ENCODE data around the gene PLXNA3. TPM values are rescaled to one million over a fixed set of nuclear protein-coding genes. Genes with fewer than 3 reads are reported as not detected.

The PLXNA3 gene
- total RNA-seq, 1 donor from 2014 or later, result 135 TPM

GRCh38 chrX:154444755-154445246 lies 13.3 kb upstream of the PLXNA3 start:
- TF ChIP-seq, protein P1, sequence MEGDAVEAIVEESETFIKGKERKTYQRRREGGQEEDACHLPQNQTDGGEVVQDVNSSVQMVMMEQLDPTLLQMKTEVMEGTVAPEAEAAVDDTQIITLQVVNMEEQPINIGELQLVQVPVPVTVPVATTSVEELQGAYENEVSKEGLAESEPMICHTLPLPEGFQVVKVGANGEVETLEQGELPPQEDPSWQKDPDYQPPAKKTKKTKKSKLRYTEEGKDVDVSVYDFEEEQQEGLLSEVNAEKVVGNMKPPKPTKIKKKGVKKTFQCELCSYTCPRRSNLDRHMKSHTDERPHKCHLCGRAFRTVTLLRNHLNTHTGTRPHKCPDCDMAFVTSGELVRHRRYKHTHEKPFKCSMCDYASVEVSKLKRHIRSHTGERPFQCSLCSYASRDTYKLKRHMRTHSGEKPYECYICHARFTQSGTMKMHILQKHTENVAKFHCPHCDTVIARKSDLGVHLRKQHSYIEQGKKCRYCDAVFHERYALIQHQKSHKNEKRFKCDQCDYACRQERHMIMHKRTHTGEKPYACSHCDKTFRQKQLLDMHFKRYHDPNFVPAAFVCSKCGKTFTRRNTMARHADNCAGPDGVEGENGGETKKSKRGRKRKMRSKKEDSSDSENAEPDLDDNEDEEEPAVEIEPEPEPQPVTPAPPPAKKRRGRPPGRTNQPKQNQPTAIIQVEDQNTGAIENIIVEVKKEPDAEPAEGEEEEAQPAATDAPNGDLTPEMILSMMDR (IDR thresholded peaks at IDR 0.05; ENCODE audit: unreplicated experiment), result no peak
- DNase-seq (ENCODE audit: low spot score, unreplicated experiment), result no peak
- H3K4me1 Mint-ChIP-seq (ENCODE audit: low read depth), result no peaks in the 10 kb centered on the region
- no peaks in the 10 kb centered on the region for H3K27me3 Mint-ChIP-seq
- H3K27ac Mint-ChIP-seq, result no peak overlapping the region
- peak overlapping the region; percentile 42 for H3K4me3 Mint-ChIP-seq (ENCODE audit: low read depth)
- peaks cover 9% of the 10 kb centered on the region for H3K36me3 Mint-ChIP-seq (ENCODE audit: insufficient read depth)
- peaks cover 4% of the 10 kb centered on the region for H3K9me3 Mint-ChIP-seq (ENCODE audit: low read depth)

DNA sequence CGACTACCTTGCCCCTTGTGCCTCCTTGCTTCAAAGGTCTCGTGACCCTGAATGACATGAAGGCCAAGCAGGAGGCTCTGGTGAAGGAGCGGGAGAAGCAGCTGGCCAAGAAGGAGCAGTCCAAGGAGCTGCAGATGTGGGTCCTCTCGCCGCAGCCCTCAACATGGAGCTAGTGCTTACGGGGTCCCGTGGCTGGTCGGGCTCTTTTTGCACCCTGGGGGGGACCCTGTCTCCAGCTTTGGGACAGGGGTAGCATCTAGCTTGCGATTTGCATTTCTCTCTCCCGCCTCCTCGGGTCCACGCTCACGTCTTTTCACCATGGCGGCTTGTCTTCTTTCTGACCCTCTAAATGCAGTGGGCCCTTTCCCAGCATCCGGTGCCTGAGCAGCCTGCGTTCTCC lies 12.3 kb upstream of the PLXNA3 start:
- no peaks in the 10 kb centered on the region for H3K4me1 Mint-ChIP-seq (ENCODE audit: low read depth)
- TF ChIP-seq, protein P1 (IDR thresholded peaks at IDR 0.05; ENCODE audit: unreplicated experiment), result no peak
- H3K4me3 Mint-ChIP-seq (ENCODE audit: low read depth), result peak overlapping the region; percentile 42
- peaks cover 4% of the 10 kb centered on the region for H3K9me3 Mint-ChIP-seq (ENCODE audit: low read depth)
- no peak overlapping the region for H3K27ac Mint-ChIP-seq
- no peak for DNase-seq (ENCODE audit: low spot score, unreplicated experiment)
- peaks cover 10% of the 10 kb centered on the region for H3K36me3 Mint-ChIP-seq (ENCODE audit: insufficient read depth)
- no peaks in the 10 kb centered on the region for H3K27me3 Mint-ChIP-seq

- no peaks in the 10 kb centered on the region for H3K4me1 Mint-ChIP-seq (ENCODE audit: low read depth)
- no peak for DNase-seq (ENCODE audit: low spot score, unreplicated experiment)
- H3K27ac Mint-ChIP-seq, result no peak overlapping the region
- TF ChIP-seq, protein P1 (IDR thresholded peaks at IDR 0.05; ENCODE audit: unreplicated experiment), result no peak
- no peaks in the 10 kb centered on the region for H3K27me3 Mint-ChIP-seq
- H3K4me3 Mint-ChIP-seq (ENCODE audit: low read depth), result no peak overlapping the region
- H3K36me3 Mint-ChIP-seq (ENCODE audit: insufficient read depth), result peaks cover 10% of the 10 kb centered on the region
- H3K9me3 Mint-ChIP-seq (ENCODE audit: low read depth), result peaks cover 4% of the 10 kb centered on the region
These were observed 11.7 kb upstream of the PLXNA3 start for GRCh38 chrX:154446430-154446829.

- no peaks in the 10 kb centered on the region for H3K27me3 Mint-ChIP-seq
- DNase-seq (ENCODE audit: low spot score, unreplicated experiment), result no peak
- H3K4me3 Mint-ChIP-seq (ENCODE audit: low read depth), result no peak overlapping the region
- TF ChIP-seq, protein P1 (IDR thresholded peaks at IDR 0.05; ENCODE audit: unreplicated experiment), result no peak
- H3K27ac Mint-ChIP-seq, result no peak overlapping the region
- H3K9me3 Mint-ChIP-seq (ENCODE audit: low read depth), result peaks cover 7% of the 10 kb centered on the region
- peaks cover 14% of the 10 kb centered on the region for H3K36me3 Mint-ChIP-seq (ENCODE audit: insufficient read depth)
- H3K4me1 Mint-ChIP-seq (ENCODE audit: low read depth), result no peaks in the 10 kb centered on the region
These were observed 9.6 kb upstream of the PLXNA3 start for GRCh38 chrX:154448484-154448883.

- Mint-ChIP-seq H3K27ac (no peak overlapping the region), H3K9me3 (ENCODE audit: low read depth) (peaks cover 13% of the 10 kb centered on the region), H3K4me1 (ENCODE audit: low read depth) (no peaks in the 10 kb centered on the region), H3K36me3 (ENCODE audit: insufficient read depth) (peaks cover 17% of the 10 kb centered on the region), H3K27me3 (no peaks in the 10 kb centered on the region), H3K4me3 (ENCODE audit: low read depth) (no peak overlapping the region)
- TF ChIP-seq, protein P1 (IDR thresholded peaks at IDR 0.05; ENCODE audit: unreplicated experiment), result no peak
- no peak for DNase-seq (ENCODE audit: low spot score, unreplicated experiment)
These were observed 8.5 kb upstream of the PLXNA3 start for GRCh38 chrX:154449618-154450017.
